ENCODE measurements around the gene EYA2. TPM values are rescaled to one million over a fixed set of nuclear protein-coding genes. Genes with fewer than 3 reads are reported as not detected.

The EYA2 gene
- total RNA-seq, 2 donors from 2014 or later = 3.5 to 3.8 TPM

GRCh38 chr20:46913329-46914044, 18.8 kb downstream of the EYA2 start:
- H3K27me3 ChIP-seq (replicated peaks; ENCODE audit: insufficient read depth) = no peaks in the 10 kb centered on the region
- no peak for TF ChIP-seq CTCF (IDR thresholded peaks at IDR 0.05)
- H3K4me3 ChIP-seq = no peak overlapping the region
- no peak overlapping the region for H3K27ac ChIP-seq
- DNase-seq (ENCODE audit: low spot score) = no peak
- H3K36me3 ChIP-seq = no peaks in the 10 kb centered on the region
- no peaks in the 10 kb centered on the region for H3K9me3 ChIP-seq
- no peak for ATAC-seq (ENCODE audit: insufficient number of reproducible peaks, low FRiP score, low read depth)
- H3K4me1 ChIP-seq (ENCODE audit: control insufficient read depth in 1 of 2, low read depth in 2 of 2) = peaks cover 0 to 19% of the 10 kb centered on the region in 2 donors

GRCh38 chr20:46914789-46915379, 20.2 kb downstream of the EYA2 start:
- ATAC-seq (ENCODE audit: insufficient number of reproducible peaks, low FRiP score, low read depth) = peak; percentile 56
- no peaks in the 10 kb centered on the region for H3K27me3 ChIP-seq (replicated peaks; ENCODE audit: insufficient read depth)
- no peaks in the 10 kb centered on the region for H3K36me3 ChIP-seq
- H3K9me3 ChIP-seq = no peaks in the 10 kb centered on the region
- H3K4me1 ChIP-seq (ENCODE audit: control insufficient read depth in 1 of 2, low read depth in 2 of 2) = peaks cover 0 to 19% of the 10 kb centered on the region in 2 donors
- H3K4me3 ChIP-seq = no peak overlapping the region
- DNase-seq (ENCODE audit: low spot score) = no peak
- peak overlapping the region in 1 of 2 donors; percentile 19 for H3K27ac ChIP-seq
- TF ChIP-seq CTCF (IDR thresholded peaks at IDR 0.05) = no peak

- Histone ChIP-seq H3K9me3 (no peaks in the 10 kb centered on the region), H3K4me3 (no peak overlapping the region), H3K27me3 (replicated peaks; ENCODE audit: insufficient read depth) (no peaks in the 10 kb centered on the region), H3K27ac (peak overlapping the region; percentile 19 to 36), H3K4me1 (ENCODE audit: control insufficient read depth in 1 of 2, low read depth in 2 of 2) (peaks cover 0 to 19% of the 10 kb centered on the region in 2 donors), H3K36me3 (no peaks in the 10 kb centered on the region)
- TF ChIP-seq CTCF (IDR thresholded peaks at IDR 0.05) = no peak
- DNase-seq (ENCODE audit: low spot score) (no peak), ATAC-seq (ENCODE audit: insufficient number of reproducible peaks, low FRiP score, low read depth) (no peak)
These were observed 21.1 kb downstream of the EYA2 start for GRCh38 chr20:46915575-46916257.

GRCh38 chr20:46916258-46916603, 21.6 kb downstream of the EYA2 start:
- H3K36me3 ChIP-seq = no peaks in the 10 kb centered on the region
- no peaks in the 10 kb centered on the region for H3K27me3 ChIP-seq (replicated peaks; ENCODE audit: insufficient read depth)
- no peaks in the 10 kb centered on the region for H3K9me3 ChIP-seq
- H3K4me3 ChIP-seq = no peak overlapping the region
- peaks cover 0 to 19% of the 10 kb centered on the region in 2 donors for H3K4me1 ChIP-seq (ENCODE audit: control insufficient read depth in 1 of 2, low read depth in 2 of 2)
- no peak for ATAC-seq (ENCODE audit: insufficient number of reproducible peaks, low FRiP score, low read depth)
- H3K27ac ChIP-seq = no peak overlapping the region
- no peak for TF ChIP-seq CTCF (IDR thresholded peaks at IDR 0.05)
- no peak for DNase-seq (ENCODE audit: low spot score)

GRCh38 chr20:46917155-46917554, 22.5 kb downstream of the EYA2 start:
- TF ChIP-seq CTCF (IDR thresholded peaks at IDR 0.05) = no peak
- H3K27me3 ChIP-seq (replicated peaks; ENCODE audit: insufficient read depth) = no peaks in the 10 kb centered on the region
- no peak for DNase-seq (ENCODE audit: low spot score)
- no peak overlapping the region for H3K4me3 ChIP-seq
- H3K4me1 ChIP-seq (ENCODE audit: control insufficient read depth in 1 of 2, low read depth in 2 of 2) = peaks cover 0 to 19% of the 10 kb centered on the region in 2 donors
- ATAC-seq (ENCODE audit: insufficient number of reproducible peaks, low FRiP score, low read depth) = no peak
- H3K27ac ChIP-seq = no peak overlapping the region
- H3K9me3 ChIP-seq = no peaks in the 10 kb centered on the region
- no peaks in the 10 kb centered on the region for H3K36me3 ChIP-seq

Measured in thoracic aorta (tissue), 2 donors.